NCI-H345 treated with DMSO at 0.1 percent for 48 hours (cell line): Measurements from ENCODE around the gene GAS2L1.

Source experiments
- DNase-seq: peaks from one replicate; lab custom pipeline; 2025; ENCODE audit not compliant: unreplicated experiment; lab: John Stamatoyannopoulos, UW

GAS2L1 gene

DNA sequence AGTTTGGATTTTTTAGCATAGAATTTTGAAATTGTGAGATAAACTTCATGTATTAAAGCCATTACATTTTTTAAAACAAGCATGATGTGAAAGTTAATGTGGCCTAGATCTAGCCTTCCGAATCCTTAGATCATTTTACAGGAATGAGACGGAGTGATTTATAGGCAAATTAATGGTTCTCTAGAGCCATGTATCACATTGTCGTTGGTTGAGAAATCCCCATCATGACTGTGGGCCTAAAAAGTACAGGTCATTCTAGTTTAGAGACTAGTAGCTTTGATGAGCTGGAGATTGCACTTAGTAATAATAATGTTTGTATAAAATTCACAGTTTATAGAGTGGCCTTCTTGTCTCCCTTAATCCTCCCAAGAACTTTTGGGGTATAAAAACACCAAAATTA is 31.3 kb upstream of the GAS2L1 start:
- no peak for DNase-seq

DNA sequence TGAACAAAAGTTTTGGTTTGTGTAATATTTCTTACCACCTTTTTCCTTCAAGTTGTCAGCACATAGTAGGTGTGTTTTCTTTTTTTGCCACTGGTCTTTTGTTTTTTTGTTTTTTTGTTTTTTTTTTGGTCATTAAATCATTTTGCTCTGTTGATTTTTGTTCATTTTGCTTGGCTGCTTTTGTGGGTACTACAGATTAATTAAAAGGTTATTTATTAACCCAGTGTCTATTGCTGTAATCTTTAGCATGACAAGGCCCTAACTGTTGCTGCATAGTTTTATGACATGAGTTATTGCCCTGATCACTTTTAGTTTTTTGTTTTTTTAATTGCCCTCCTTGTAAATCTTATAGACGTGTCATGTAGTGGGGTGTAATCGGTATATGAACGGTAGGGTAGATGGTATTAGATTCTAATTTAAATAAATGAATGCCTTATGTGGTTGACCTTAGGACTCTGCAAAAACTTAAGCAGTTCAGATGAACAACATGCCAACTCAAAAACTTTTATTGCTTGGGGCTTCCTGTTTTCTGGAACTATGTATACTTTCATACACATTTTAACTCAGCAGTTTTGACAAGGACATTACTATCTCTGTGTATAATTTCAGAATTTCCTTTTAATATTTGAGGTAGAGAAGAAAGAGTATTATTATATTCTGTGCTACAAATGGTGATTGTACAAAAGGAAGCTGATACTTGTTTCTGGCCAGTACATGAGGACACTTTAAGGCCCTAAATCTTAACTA is 30.5 kb upstream of the GAS2L1 start:
- DNase-seq, result no peak

GRCh38 chr22:29277927-29278326 is 28.5 kb upstream of the GAS2L1 start:
- DNase-seq, result no peak

DNA sequence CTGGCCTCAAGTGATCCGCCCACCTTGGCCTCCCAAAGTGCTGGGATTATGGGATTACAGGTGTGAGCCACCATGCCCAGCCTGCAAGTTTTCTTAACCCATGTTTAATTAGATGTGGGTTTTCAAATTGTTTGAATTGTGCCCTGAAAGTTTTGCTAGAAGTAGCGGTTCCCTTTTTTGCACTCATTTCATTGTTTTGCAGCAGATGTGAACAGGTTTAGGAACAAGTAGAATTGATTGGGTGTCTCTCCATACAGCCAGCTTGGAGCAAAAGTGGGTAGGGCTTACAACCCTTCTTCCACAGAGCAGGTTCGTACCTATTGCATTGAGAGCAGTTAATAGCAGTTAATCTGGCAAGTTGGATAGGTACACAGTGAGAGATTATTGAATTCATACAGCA is 22.3 kb upstream of the GAS2L1 start:
- DNase-seq, result no peak

DNA sequence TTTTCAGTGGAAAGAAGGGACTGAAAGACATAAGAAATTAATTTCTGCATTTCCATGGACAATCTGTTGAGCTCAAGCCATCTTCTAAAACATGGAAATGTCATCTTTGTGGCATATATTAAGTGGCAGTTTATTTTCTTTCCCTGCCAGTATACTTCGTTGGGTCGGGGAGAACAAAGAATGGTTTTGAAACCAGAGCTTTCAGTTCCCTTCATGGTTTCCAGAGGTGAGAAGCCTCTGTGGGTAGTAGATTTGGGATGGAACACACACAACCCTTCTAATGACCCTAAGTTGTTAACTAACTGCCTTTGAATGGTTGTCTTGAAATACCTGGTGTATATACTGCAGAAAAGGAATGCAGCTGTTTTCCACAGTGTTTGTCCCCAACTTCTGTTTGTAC is 17.6 kb upstream of the GAS2L1 start:
- DNase-seq, result no peak

DNA sequence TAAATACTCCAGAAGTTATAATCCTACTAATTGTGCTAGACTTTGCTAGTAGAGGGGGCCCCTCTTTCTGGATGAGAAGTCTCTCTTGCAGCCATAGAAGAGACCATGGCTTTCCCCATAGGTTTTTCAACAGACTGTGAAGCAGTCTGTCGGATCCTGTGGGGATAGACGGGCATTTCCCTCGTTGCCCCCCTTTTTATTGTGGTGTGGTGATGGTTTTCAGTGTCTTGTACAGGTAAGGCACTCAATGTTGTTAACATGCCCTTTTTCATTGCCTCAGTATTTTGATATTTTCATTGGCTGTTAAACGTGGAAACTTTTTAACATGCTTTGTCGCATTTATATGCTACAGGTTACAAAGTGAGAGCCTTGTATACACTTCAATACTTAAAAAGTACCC is 16.4 kb upstream of the GAS2L1 start:
- no peak for DNase-seq

DNA sequence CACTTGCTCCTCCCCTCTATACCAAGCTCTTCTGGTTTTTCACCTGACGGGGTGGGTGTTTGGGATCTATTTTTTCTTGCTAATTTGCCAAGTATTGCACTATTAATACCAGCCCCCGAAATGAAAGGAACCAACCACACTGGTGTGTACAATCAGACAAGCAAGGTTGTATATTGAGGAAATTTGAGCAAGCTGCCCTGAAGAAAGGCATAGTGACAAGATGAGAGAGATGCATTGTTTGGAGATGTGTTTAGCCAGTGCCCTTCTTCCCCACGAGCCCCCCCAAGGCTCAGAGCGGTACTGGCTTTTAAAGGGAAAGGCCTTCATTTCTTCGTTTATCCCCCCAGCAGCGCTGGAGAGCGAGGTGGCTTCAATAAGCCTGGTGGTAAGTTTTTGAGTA is 15.2 kb upstream of the GAS2L1 start:
- no peak for DNase-seq

GRCh38 chr22:29292379-29292778 is 14.1 kb upstream of the GAS2L1 start:
- DNase-seq, result no peak

DNA sequence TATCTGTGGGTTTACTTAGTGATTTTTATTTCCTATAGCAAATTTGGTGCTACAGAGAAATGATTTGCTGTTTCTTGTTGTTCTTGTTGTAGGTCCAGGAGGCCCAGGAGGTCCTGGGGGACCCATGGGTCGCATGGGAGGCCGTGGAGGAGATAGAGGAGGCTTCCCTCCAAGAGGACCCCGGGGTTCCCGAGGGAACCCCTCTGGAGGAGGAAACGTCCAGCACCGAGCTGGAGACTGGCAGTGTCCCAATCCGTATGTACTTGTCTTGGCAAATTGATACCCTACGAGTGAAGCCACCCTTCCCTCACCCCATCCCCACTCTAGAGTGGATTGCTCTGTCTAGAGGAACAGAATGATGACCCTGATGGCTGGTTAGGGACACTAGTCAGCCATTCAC is 7.8 kb upstream of the GAS2L1 start:
- no peak for DNase-seq

GRCh38 chr22:29299136-29299900 is 7.1 kb upstream of the GAS2L1 start:
- no peak for DNase-seq

DNA sequence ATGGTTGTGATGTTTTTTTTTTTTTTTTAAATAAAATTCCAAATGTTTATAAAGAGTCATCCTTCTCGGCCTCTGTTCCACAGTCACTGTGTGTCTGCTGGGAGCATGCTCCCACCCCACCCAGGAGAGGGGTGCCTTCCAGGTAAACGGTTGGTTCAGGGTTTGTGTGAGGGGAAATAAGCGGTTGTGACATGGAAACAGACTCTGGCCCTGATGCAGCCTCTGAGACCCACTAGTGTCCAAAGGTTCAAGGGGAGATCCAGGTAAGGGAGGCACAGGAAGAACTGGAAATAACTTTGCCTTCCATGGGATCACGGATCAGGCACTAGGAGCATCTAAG is 6.0 kb upstream of the GAS2L1 start:
- no peak for DNase-seq

GRCh38 chr22:29300807-29301601 is 5.4 kb upstream of the GAS2L1 start:
- DNase-seq, result no peak

- DNase-seq, result no peak
Measured at GRCh38 chr22:29301716-29302401, 4.6 kb upstream of the GAS2L1 start.

DNA sequence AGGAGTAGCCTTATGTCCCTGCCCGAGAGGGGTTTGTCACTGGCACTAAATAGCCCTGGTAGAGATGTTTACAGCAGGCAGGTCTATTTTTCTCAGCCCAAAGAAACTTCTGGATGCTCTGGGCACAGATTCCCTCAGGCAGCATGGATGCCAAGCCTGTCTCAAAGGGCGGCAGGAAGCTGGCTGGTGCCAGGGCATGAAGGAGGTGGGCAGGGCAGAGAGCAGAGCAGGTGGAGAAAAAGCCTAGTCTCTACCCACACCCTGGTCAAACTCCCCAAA is 4.1 kb upstream of the GAS2L1 start:
- DNase-seq, result no peak

DNA sequence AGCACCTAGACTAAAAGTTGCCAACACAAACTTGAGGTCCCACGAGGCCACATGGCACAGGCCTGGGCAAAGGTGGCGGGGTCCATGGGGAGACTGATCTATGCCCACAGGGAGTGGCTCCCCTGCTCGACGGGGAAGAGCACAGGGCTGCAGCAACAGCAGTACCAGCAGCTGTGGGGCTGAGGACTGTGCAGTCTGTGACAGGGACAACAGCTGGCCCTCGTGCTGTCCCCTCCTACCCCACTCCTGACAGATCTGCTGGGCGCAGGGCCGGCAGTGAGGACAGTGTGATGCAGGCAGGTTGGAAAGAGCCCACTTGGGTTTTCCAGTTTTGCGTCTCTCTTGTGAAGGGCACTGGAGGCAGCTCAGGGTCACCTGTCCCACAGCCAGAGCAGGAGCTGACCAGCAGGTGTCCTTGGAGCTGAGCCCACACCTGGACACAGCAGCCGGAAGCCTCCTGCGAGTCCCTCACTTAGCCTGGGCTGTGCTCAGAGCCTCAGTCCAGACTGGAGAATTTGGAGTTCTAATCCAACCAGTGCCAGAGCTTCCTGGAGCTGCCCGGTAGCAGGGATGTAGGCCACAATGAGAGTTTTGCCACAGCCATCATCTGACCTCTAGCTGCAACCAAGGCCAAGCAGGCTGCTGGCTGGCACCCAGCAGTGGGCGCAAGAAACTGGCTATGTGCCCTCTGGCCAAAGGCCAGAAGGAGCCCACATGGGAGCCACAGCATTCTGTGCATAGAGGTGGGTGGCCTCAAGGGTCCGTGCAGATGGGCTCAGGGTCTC is 3.6 kb upstream of the GAS2L1 start:
- no peak for DNase-seq

DNA sequence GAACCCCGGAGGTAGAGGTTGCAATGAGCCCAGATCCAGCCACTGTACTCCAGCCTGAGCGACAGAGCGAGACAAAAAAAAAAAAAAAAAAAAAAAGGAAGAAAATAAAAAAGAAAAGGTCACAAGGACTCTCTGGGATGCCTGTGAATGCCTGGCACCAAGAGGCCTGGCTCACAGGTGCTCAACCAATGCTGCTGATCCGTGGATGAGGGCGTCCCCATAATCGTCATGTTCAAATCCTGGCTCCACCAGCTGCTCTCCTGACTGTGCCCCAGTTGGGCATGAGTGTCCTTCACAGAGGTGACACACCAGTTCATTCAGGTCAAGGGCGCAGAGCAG is 645 bp upstream of the GAS2L1 start:
- DNase-seq, result no peak

- peak; percentile 23 for DNase-seq
Measured at GRCh38 chr22:29306835-29307595, 565 bp downstream of the GAS2L1 start.

GRCh38 chr22:29307596-29308147 is 1.2 kb downstream of the GAS2L1 start:
- no peak for DNase-seq

DNA sequence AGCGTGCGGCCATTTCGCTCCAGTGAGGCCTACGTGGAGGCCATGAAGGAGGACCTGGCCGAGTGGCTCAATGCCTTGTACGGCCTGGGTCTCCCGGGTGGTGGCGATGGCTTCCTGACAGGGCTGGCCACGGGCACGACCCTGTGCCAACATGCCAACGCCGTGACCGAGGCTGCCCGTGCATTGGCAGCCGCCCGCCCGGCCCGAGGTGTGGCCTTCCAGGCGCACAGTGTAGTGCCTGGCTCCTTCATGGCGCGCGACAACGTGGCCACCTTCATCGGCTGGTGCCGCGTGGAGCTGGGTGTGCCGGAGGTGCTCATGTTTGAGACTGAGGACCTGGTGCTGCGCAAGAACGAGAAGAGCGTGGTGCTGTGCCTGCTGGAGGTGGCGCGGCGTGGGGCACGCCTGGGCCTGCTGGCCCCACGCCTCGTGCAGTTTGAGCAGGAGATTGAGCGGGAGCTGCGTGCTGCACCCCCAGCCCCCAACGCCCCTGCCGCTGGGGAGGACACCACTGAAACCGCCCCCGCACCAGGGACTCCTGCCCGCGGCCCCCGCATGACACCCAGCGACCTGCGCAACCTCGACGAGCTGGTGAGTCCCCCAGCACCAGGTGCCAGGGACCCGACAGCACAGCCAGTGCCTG is 1.8 kb downstream of the GAS2L1 start:
- no peak for DNase-seq
